ENCODE measurements around the gene ASB13.

- TF ChIP-seq EZH2 (IDR thresholded peaks at IDR 0.05), result no peak
- TF ChIP-seq POLR2AphosphoS5 (IDR thresholded peaks at IDR 0.05; ENCODE audit: borderline replicate concordance, low read depth, low read length), result no peak
Observed at GRCh38 chr10:5589661-5590511, 76.5 kb downstream of the ASB13 start.

Measured in SK-N-MC (cell line).